Mammary epithelial cell (primary cell): Measurements from ENCODE around the gene ATG2B.

Source experiments
- CTCF ChIP-seq, 2 donors: IDR thresholded peaks in 1 of 2; conservative IDR thresholded peaks in 1 of 2; 2 replicates each; pipeline ENCODE4 v1.5.1; 2011 to 2012; ENCODE audit warnings: inconsistent platforms in 2 of 2, low read length in 2 of 2, mild to moderate bottlenecking in 2 of 2, control low read depth in 1 of 2, low read depth in 1 of 2; ENCODE audit not compliant: insufficient read depth in 1 of 2; ENCODE audit errors: extremely low read depth in 1 of 2
- EZH2 ChIP-seq: IDR thresholded peaks from 2 replicates; pipeline ENCODE4 v1.6.1; 2012; ENCODE audit warnings: low read length, inconsistent platforms, borderline replicate concordance

DNA sequence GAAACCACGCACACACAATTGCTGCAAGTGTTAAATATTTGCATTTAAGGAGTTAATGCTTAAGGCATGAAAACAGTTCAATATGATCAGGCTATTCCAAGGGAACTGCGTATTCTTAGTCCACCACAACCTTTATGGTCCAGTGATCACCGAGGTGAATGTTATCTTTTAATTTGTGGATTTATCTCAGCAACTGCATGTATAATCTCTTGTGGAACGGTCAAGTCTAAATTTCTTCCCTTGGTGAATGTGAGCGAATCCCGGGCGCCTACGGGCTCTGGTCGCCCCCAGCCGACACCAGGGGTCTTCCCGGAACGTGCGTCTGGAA, 27.8 kb upstream of the ATG2B start:
- TF ChIP-seq CTCF (conservative IDR thresholded peaks at IDR 0.05 in 1 of 2, IDR thresholded peaks at IDR 0.05 in 1 of 2; ENCODE audit: extremely low read depth in 1 of 2, insufficient read depth in 1 of 2, low read depth in 1 of 2, low read length in 2 of 2) = no peak
- TF ChIP-seq EZH2 = no peak
